GM12865 (cell line): ENCODE measurements around the gene KMT2A.
"Not testable (repeated sequence)": the region's sequence is repeated elsewhere in the genome, so short reads cannot be mapped to it uniquely, and the experiment has no call there.

ENCODE experiments used
- DNase-seq: peaks from one replicate; pipeline ENCODE4 v3.0.0; 2010; ENCODE audit warnings: low read depth
- H3K4me3 ChIP-seq: 2 replicates; pipeline ENCODE4 v1.5.1; 2011; ENCODE audit warnings: mild to moderate bottlenecking, low read depth, low read length, control low read depth
- TF ChIP-seq, protein P1 (sequence below): IDR thresholded peaks from 2 replicates; pipeline ENCODE4 v1.5.1; 2011; ENCODE audit warnings: low read length, control low read depth, low read depth, inconsistent platforms; ENCODE audit not compliant: insufficient read depth; ENCODE audit errors: missing control alignments

KMT2A gene

DNA sequence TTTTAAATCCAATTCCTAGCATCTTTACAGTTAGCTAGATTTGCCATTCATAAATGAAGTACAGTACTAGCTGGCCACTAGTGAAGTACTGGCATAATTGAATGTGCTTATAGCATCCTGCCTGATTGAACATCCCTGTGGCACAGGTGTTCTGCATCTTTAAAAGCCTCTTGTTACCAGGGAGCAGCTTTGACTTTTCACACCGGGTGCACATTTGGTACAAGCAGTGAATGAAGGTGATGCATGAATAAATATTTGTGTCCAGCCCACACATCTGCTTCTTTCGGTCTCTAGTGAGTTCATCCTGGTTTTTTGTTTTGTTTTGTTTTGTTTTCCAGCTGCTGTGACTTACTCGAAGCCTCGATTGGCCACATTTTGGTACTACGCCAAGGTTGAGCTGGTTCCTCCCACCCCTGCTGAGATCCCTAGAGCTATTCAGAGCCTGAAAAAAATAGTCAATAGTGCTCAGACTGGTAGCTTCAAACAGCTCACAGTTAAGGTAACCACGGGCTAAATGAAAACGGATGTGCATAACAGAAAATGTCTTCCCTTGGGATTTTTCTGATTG lies 29.6 kb upstream of the KMT2A start:
- DNase-seq: peak; percentile 36
- TF ChIP-seq, protein P1, sequence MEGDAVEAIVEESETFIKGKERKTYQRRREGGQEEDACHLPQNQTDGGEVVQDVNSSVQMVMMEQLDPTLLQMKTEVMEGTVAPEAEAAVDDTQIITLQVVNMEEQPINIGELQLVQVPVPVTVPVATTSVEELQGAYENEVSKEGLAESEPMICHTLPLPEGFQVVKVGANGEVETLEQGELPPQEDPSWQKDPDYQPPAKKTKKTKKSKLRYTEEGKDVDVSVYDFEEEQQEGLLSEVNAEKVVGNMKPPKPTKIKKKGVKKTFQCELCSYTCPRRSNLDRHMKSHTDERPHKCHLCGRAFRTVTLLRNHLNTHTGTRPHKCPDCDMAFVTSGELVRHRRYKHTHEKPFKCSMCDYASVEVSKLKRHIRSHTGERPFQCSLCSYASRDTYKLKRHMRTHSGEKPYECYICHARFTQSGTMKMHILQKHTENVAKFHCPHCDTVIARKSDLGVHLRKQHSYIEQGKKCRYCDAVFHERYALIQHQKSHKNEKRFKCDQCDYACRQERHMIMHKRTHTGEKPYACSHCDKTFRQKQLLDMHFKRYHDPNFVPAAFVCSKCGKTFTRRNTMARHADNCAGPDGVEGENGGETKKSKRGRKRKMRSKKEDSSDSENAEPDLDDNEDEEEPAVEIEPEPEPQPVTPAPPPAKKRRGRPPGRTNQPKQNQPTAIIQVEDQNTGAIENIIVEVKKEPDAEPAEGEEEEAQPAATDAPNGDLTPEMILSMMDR: no peak
- H3K4me3 ChIP-seq: no peak overlapping the region

DNA sequence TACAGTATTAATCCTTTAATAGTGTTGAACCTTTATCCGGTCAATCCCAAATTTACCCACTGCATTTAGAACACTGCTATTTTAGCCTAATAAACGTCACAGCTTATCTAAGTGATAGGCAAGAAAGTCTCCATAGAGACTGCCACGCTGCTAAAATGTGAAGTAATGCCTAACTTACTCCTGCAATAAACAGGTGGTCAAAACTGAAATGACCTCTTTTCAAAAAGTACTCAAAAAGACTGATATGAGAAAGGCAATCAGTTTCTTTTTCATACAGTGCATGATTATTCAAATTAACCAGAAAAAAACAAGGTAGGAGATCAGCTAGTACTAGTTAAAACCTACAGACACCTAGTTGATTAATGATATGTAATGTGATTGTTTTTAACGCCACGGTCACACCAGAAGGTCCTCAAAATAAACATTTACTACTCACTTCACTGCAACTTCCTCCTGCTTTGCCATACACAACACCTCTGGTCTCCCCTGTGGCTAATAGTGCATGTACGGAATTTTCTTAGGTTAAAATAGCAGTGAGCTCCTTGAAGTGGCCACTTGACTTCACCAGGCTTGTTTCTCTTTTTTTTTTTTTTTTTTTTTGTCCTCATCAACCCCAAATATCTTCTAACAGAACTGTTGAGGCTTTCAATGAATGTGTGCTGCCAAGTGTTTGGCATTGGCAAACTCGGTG lies 26.1 kb upstream of the KMT2A start:
- TF ChIP-seq, protein P1: no peak

DNA sequence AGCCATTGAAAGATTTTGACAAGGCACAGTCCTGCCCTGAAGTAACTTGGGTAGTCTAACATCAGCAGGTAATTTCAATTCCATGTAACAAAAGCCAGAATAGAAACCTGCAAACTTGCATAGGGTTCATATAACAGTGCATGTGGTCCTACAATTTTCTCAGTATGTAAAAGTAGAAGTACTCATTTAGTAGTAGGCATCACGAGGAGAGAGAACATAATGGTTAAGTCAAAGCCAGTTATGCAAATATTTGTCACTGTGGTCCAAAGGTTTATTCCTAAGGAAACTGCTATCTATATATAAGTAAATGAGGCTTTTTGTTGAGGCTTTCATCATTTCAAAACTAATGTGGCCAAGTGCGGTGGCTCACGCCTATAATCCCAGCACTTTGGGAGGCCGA lies 24.8 kb upstream of the KMT2A start:
- DNase-seq: peak; percentile 31
- TF ChIP-seq, protein P1: no peak
- H3K4me3 ChIP-seq: no peak overlapping the region

More for the DNA sequence above, 26.1 kb upstream of the KMT2A start:
- no peak overlapping the region for H3K4me3 ChIP-seq
- peak; percentile 66 for DNase-seq

DNA sequence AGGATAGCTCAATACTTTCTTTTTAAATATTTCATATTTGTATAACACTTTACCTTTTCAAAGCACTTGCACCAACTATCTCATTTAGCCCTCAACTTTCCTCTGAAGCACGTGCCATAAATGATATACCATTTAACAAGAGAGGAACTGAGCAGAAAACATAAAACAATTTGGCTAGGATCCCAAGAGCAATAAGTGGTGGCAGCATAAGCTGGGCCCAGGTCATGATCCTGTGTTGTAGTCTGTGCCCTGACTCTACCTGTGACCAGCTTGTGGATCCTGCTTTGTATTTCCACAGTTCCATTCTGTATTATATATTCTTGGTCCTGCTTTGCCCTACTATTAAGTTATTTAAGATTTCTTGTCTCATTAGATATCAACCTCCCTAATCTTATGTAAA lies 23.4 kb upstream of the KMT2A start:
- DNase-seq: no peak
- TF ChIP-seq, protein P1: no peak

DNA sequence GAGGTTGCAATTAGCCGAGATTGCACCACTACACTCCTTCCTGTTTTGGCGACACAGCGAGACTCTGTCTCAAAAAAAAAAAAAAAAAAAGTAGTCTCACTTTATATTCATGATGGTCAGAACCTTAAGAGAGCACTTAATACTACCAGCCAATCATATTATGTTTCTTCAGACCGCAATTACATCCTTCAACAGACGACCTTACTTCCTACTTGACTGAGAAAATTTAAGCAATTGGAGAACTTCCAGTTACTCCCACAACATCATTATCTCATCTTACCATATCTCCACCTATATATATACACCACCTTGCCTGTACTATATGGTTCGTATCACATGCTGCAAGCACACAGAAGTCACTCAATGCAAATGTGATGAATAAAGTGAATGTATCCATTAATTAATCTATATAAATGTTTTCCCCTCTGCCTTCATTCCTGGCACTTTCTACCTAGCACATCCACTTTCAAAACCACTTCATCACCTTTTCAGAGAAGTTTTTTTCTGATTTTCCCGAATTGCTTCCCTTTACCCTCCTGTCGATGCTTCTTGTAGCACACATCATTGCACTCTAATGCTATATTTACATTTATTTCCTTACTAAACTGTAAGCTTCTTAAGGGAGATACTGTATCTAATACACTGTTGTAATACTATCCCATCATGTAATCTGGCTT lies 21.1 kb upstream of the KMT2A start:
- no peak overlapping the region for H3K4me3 ChIP-seq
- DNase-seq: no peak
- TF ChIP-seq, protein P1: no peak

More for the DNA sequence above, 23.4 kb upstream of the KMT2A start:
- H3K4me3 ChIP-seq: no peak overlapping the region

DNA sequence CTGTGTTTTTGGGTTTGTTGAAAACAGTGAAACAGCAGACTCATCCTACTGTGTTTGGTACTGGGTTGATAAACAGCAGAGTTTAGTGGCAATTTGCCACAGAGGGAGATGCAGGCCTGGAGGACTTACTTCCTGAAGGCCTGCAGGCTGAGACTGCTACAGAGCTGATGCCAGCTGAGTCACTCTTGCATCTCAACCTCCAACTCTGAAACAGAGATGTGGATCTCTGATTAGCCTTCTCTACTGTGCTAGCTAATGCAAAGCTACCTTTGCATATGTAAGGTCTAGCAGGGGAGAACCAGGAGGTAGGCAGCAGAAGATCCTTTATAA lies 20.6 kb upstream of the KMT2A start:
- DNase-seq: no peak
- TF ChIP-seq, protein P1: no peak

DNA sequence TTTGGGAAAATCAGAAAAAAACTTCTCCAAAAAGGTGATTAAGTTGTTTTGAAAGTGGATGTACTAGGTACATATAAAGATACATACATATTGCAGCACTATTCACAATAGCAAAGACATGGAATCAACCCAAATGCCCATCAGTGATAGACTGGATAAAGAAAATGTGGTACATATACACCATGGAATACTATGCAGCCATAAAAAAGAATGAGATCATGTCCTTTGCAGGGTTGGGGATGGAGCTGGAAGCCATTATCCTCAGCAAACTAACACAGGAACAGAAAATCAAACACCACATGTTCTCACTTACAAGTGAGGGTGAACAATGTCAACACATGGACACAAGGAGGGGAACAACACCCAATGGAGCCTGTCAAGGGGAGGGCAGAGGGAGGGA lies 19.4 kb upstream of the KMT2A start:
- not testable (repeated sequence) for H3K4me3 ChIP-seq, DNase-seq

More for the DNA sequence above, 20.6 kb upstream of the KMT2A start:
- no peak overlapping the region for H3K4me3 ChIP-seq
